GM19468 (cell line): ENCODE data around the gene EMX2.

Source experiments
- ATAC-seq: cut with Tn5 transposase; IDR thresholded peaks from one replicate; pipeline ENCODE4 v1.9.1; 2021; ENCODE audit warnings: mild to moderate bottlenecking, moderate library complexity, moderate number of reproducible peaks; ENCODE audit not compliant: unreplicated experiment; ENCODE audit errors: extremely low read depth

EMX2 gene

GRCh38 chr10:117543225-117544003 lies 868 bp downstream of the EMX2 start:
- ATAC-seq: no peak

GRCh38 chr10:117544004-117544701 lies 1.6 kb downstream of the EMX2 start:
- ATAC-seq: no peak

DNA sequence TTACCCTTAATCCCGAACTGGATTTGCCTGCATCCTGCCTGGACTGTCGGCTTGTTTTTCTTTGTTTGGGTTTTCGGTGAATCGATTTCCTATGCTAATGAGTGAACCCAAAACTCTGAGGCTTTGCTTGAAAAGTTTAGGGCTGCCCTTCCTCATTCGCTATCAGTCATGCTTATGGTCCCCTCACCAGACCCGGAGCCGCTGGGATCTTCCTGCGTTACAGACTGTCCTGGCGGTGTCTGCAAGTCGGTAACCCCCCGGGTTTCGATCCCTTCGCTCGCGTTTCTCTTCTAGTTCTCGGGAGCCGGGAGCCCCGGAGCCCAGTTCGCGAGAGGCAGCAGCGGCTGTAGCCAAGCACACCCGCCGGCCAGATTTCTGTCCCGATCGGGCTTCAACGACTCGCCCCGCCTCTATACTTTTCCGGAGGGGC lies 2.2 kb downstream of the EMX2 start:
- ATAC-seq: no peak

- no peak for ATAC-seq
Measured at GRCh38 chr10:117545141-117546019, 2.8 kb downstream of the EMX2 start.

- ATAC-seq: no peak
Measured at GRCh38 chr10:117546020-117546580, 3.6 kb downstream of the EMX2 start.

- no peak for ATAC-seq
Measured at GRCh38 chr10:117546581-117547015, 4.1 kb downstream of the EMX2 start.

DNA sequence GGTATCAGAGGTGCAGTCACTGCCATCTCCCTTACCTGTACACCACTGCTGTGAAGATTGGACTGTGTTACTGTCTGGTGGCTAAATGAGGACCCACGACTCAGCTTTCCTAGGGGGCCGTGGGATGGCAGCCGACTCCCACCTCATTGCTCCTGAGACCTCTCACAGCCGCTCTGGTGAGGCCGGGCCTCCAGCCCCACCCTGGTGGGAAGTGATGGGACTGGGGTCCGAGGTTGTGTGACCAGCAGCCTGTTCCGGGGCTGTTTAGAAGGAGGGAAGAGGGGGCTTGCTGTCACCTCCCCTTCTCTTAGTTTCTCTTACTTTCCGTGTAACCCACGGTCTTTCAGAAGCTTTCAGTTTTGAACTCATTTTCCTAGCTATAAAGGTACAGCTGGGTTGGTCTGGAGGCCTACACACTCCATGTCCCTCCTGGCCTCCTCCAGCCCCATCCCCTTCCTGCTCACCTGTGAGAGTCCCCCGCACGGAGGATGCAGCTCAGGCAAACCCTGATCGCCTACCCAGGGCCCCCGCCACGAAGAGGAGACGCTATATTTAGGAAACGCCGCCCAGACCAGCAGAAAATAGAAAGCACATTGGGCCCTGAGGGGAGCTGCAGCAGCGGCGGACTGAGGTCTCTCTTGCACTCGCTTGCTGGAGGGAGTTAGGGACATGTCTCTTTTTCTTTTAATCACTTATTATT lies 4.6 kb downstream of the EMX2 start:
- no peak for ATAC-seq

GRCh38 chr10:117547716-117548668 lies 5.4 kb downstream of the EMX2 start:
- ATAC-seq: no peak

DNA sequence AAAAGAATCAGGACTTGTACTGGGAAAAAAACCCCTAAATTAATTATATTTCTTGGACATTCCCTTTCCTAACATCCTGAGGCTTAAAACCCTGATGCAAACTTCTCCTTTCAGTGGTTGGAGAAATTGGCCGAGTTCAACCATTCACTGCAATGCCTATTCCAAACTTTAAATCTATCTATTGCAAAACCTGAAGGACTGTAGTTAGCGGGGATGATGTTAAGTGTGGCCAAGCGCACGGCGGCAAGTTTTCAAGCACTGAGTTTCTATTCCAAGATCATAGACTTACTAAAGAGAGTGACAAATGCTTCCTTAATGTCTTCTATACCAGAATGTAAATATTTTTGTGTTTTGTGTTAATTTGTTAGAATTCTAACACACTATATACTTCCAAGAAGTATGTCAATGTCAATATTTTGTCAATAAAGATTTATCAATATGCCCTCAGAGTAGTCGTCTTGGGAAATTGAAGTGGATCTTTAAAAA lies 6.6 kb downstream of the EMX2 start:
- ATAC-seq: no peak

GRCh38 chr10:117550076-117550475 lies 7.5 kb downstream of the EMX2 start:
- ATAC-seq: no peak

DNA sequence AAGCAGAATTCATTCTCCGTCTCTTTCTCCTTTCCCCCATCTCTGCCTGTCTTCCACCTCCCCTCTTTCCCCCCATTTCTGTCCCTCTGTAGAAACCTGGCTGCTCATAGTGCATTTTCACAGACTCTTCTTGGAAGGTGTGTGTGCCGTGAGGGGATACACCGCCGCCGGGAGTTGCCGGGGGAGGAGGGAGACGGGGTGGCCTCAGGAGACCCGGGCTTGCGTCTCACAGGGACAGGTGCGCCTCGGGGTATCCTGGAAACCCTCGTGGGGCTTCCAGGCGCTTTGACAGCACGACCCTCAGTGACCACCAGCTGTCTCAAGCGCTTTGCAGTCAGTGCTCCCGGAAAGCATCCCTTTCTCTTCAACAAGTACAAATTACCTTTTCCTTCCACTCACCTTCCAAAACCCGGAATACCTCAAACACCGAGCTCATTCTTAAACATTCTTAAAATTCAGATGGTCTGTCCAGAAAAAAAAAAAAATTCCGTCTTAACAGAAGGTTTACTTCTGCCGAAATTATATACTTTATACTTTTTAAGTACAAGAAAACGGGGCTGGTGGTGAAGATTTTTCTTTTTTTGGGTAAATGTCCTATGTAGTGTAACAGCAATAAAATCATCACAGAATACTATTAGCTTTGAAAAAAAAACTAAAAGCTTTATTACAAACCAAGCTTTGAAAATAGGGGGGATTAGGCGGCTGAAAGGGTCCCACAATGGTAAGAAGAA lies 8.2 kb downstream of the EMX2 start:
- ATAC-seq: no peak

DNA sequence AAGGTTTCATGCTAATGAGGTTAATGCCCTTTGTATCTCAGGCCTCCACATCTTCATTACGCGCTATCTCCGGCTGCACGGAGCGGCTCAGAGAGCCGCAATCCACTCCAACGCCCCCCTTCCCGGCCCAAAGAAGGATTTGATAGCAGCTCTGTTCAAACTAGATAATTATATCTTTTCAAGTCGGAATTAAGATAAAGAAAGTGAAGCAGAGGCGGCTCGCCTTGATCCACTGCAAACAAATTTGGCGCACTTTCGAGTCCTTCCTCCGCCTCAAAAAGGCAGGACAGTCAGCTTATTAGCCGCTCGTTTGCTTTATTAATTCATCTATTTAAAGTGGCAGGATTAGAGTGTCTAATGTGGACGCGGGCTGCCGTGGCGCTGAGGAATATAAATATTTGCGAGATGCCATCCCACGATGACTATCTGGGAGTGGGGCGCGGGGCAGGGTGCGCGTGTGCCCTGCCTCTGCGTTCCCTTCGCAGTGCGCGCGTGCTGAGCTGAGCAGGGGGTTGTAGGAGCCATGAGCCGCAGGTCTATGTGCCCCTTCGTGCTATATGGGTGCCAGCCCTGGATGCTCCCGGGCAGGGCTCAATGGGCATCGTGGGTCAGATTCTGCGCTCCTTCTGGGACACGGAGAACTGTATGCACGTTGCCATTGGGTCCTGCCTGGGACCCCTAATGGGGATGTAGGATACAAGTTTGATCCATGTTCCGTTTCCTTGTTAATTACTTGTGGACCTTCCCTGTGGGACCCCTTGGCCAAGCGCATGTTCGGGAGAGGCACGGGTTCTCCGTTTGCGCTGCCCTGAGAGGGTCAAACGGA lies 9.0 kb downstream of the EMX2 start:
- ATAC-seq: no peak

DNA sequence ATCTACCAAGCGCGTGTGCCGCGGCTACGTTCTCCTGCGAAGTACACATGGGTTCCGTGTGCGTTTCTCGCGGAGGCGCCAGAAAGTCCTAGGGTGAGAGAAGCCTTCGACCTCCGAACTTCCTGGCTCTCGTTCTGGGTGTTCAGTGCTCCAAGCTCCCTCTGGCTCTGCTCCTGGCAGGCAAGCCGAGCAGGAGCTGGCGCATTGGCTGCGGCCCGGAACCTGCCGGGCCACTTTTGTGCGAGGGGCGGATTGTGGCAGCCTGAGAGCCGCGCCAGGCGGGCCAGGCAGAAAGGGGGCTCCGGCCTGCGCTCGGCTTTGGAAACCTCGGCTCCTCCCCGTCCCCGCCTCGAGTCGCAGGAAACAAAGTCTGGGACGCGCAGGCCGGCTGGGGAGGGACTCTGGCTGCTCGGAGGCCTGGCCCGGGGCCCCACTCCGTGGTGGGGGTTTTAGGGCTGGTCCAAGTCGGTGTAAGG lies 9.6 kb downstream of the EMX2 start:
- no peak for ATAC-seq

- no peak for ATAC-seq
Measured at GRCh38 chr10:117552701-117553141, 10.2 kb downstream of the EMX2 start.

- no peak for ATAC-seq
Measured at GRCh38 chr10:117553142-117553814, 10.7 kb downstream of the EMX2 start.

GRCh38 chr10:117553815-117554172 lies 11.2 kb downstream of the EMX2 start:
- no peak for ATAC-seq
